Measurements from ENCODE around the gene SEMA3D. TPM values are rescaled to one million over a fixed set of nuclear protein-coding genes. Genes with fewer than 3 reads are reported as not detected.

The SEMA3D gene
- total and polyA plus RNA-seq, 2 of the 4 experiments (the other 2 are of a cell fraction), result 2.9 to 13.6 TPM

GRCh38 chr7:85114342-85114741 lies 72.5 kb downstream of the SEMA3D start:
- no peaks in the 10 kb centered on the region for H4K20me1 ChIP-seq (ENCODE audit: insufficient read depth, low read length)
- no peak overlapping the region for H3K23ac ChIP-seq (ENCODE audit: low read depth, low read length)
- H3K56ac ChIP-seq (ENCODE audit: extremely low read depth, insufficient read depth, low read length), result no peak overlapping the region
- no peak overlapping the region for H2AK9ac ChIP-seq (replicated peaks; ENCODE audit: low read depth, low read length, poor library complexity)
- no peak overlapping the region for H4K8ac ChIP-seq (ENCODE audit: low read depth in 2 of 2, low read length in 2 of 2)
- no peak overlapping the region for H3K18ac ChIP-seq (ENCODE audit: low read depth, low read length)
- H2BK15ac ChIP-seq (ENCODE audit: low read depth, low read length), result no peak overlapping the region
- H3K14ac ChIP-seq (replicated peaks; ENCODE audit: low read depth, low read length), result no peak overlapping the region
- H2AFZ ChIP-seq (replicated peaks; ENCODE audit: low read length, poor library complexity), result no peak overlapping the region
- no peak overlapping the region for H3K4me3 ChIP-seq (ENCODE audit: insufficient read depth, low read depth, low read length)
- no peak overlapping the region for H2BK5ac ChIP-seq (ENCODE audit: low read depth, low read length, poor library complexity, severe bottlenecking)
- no peak overlapping the region for H3K4me2 ChIP-seq (ENCODE audit: low read depth, low read length)
- no peak overlapping the region for H3K9ac ChIP-seq (ENCODE audit: low read depth, low read length)
- ChIA-PET CTCF (interaction anchor here (1.1 kb wide), 1 partner anchor 49 kb away, joined by 3 read pairs; no protein-coding TSS in a partner anchor), POLR2A (ENCODE audit: unreplicated experiment) (no interaction called here)
- H3K36me3 ChIP-seq (ENCODE audit: control insufficient read depth, insufficient read depth, low read length), result no peaks in the 10 kb centered on the region
- no peak overlapping the region for H3K4ac ChIP-seq (ENCODE audit: low read depth, low read length)
- H3K27me3 ChIP-seq (ENCODE audit: control insufficient read depth, insufficient read depth, low read length), result no peaks in the 10 kb centered on the region
- H3K27ac ChIP-seq (ENCODE audit: insufficient read depth, low read length), result no peak overlapping the region
- H3K79me1 ChIP-seq (ENCODE audit: low read depth in 1 of 2, low read length in 2 of 2), result no peaks in the 10 kb centered on the region
- no CpG with 5 or more reads among the region's 4 CpGs for WGBS, 2 experiments (ENCODE audit: extremely low coverage in 2 of 2, insufficient read length in 1 of 2)
- in situ Hi-C loops (cut with MboI; ENCODE audit: low sequenced_read_pairs), result no loop called here
- no peak overlapping the region for H4K5ac ChIP-seq (ENCODE audit: low read depth, low read length)
- no peak overlapping the region for H4K91ac ChIP-seq (ENCODE audit: insufficient read depth, low read depth, low read length)
- DNase-seq (no peak), ATAC-seq (ENCODE audit: low read depth) (no peak)
- no peak overlapping the region for H2BK20ac ChIP-seq (ENCODE audit: low read depth, low read length)
- H3K9me3 ChIP-seq (ENCODE audit: control insufficient read depth, insufficient read depth, low read length), result no peaks in the 10 kb centered on the region
- BruUV-seq (replicated peaks), result no TSS peak
- intact Hi-C loops (cut with micrococcal nuclease), result no loop called here
- H3K4me1 ChIP-seq (ENCODE audit: control insufficient read depth, insufficient read depth, low read length), result no peaks in the 10 kb centered on the region
- H3K9me1 ChIP-seq (ENCODE audit: insufficient read depth, low read length), result no peaks in the 10 kb centered on the region
- dilution Hi-C loops (cut with HindIII; ENCODE audit: low sequenced_read_pairs, unreplicated experiment), result no loop called here
- no peak overlapping the region for H2BK120ac ChIP-seq (ENCODE audit: low read depth, low read length)
- no peak for TF ChIP-seq MAZ (IDR thresholded peaks at IDR 0.05; ENCODE audit: borderline replicate concordance, low read depth, low read length)
- TF ChIP-seq MAFK (IDR thresholded peaks at IDR 0.05; ENCODE audit: low read depth, low read length), result no peak
- TF ChIP-seq RAD21 (IDR thresholded peaks at IDR 0.05; ENCODE audit: low read length), result no peak
- no peak overlapping the region for H2AK5ac ChIP-seq (ENCODE audit: low read depth, low read length)
